GM19468 (cell line): ENCODE results near the gene TENM3.

Experiments
- ATAC-seq: cut with Tn5 transposase; IDR thresholded peaks from one replicate; pipeline ENCODE4 v1.9.1; 2021; ENCODE audit warnings: mild to moderate bottlenecking, moderate library complexity, moderate number of reproducible peaks; ENCODE audit not compliant: unreplicated experiment; ENCODE audit errors: extremely low read depth

TENM3 gene

GRCh38 chr4:182429896-182430295 lies 186.7 kb downstream of the TENM3 start:
- ATAC-seq: no peak

GRCh38 chr4:182432819-182433218 lies 189.6 kb downstream of the TENM3 start:
- no peak for ATAC-seq

- ATAC-seq: no peak
Observed at GRCh38 chr4:182434720-182435119, 191.5 kb downstream of the TENM3 start.

- ATAC-seq: no peak
Observed at GRCh38 chr4:182435401-182435800, 192.2 kb downstream of the TENM3 start.

- ATAC-seq: no peak
Observed at GRCh38 chr4:182443070-182443469, 199.9 kb downstream of the TENM3 start.

- ATAC-seq: no peak
Observed at GRCh38 chr4:182447767-182448280, 204.6 kb downstream of the TENM3 start.

- ATAC-seq: peak; percentile 67
Observed at GRCh38 chr4:182448281-182449151, 205.3 kb downstream of the TENM3 start.

- no peak for ATAC-seq
Observed at GRCh38 chr4:182449186-182449929, 206.2 kb downstream of the TENM3 start.

GRCh38 chr4:182449930-182450439 lies 206.8 kb downstream of the TENM3 start:
- no peak for ATAC-seq

GRCh38 chr4:182451441-182451840 lies 208.2 kb downstream of the TENM3 start:
- ATAC-seq: no peak

- no peak for ATAC-seq
Observed at GRCh38 chr4:182453830-182454229, 210.6 kb downstream of the TENM3 start.

GRCh38 chr4:182454440-182455013 lies 211.3 kb downstream of the TENM3 start:
- no peak for ATAC-seq

- no peak for ATAC-seq
Observed at GRCh38 chr4:182465114-182465513, 221.9 kb downstream of the TENM3 start.

GRCh38 chr4:182465979-182466378 lies 222.8 kb downstream of the TENM3 start:
- no peak for ATAC-seq

GRCh38 chr4:182470215-182470614 lies 227.0 kb downstream of the TENM3 start:
- ATAC-seq: no peak

GRCh38 chr4:182475539-182475938 lies 232.3 kb downstream of the TENM3 start:
- no peak for ATAC-seq

- peak; percentile 48 for ATAC-seq
Observed at GRCh38 chr4:182478475-182478874, 235.3 kb downstream of the TENM3 start.

- ATAC-seq: no peak
Observed at GRCh38 chr4:182483685-182484084, 240.5 kb downstream of the TENM3 start.

- no peak for ATAC-seq
Observed at GRCh38 chr4:182486881-182487280, 243.7 kb downstream of the TENM3 start.

- no peak for ATAC-seq
Observed at GRCh38 chr4:182488896-182489295, 245.7 kb downstream of the TENM3 start.

- no peak for ATAC-seq
Observed at GRCh38 chr4:182489607-182490006, 246.4 kb downstream of the TENM3 start.
